Stimulated activated CD4-positive, alpha-beta T cell treated with anti-CD3 and anti-CD28 coated beads, Interleukin-2, amount 100 ng/mL, for 4 hours (primary cell): ENCODE measurements around the gene MYCL.
"Not testable (repeated sequence)": the region's sequence is repeated elsewhere in the genome, so short reads cannot be mapped to it uniquely, and the experiment has no call there.

Source experiments
- DNase-seq: peaks from one replicate; pipeline ENCODE4 v3.0.0-alpha.2; 2020; ENCODE audit warnings: low read depth

Gene MYCL

GRCh38 chr1:39917825-39918224 is 16.1 kb upstream of the MYCL start:
- DNase-seq = no peak

GRCh38 chr1:39915499-39916129 is 13.9 kb upstream of the MYCL start:
- DNase-seq = no peak

- not testable (repeated sequence) for DNase-seq
These were observed 11.4 kb upstream of the MYCL start for GRCh38 chr1:39913136-39913535.

- DNase-seq = no peak
These were observed 8.5 kb upstream of the MYCL start for GRCh38 chr1:39910263-39910662.

GRCh38 chr1:39908534-39908933 is 6.8 kb upstream of the MYCL start:
- DNase-seq = no peak

GRCh38 chr1:39907528-39908453 is 6.1 kb upstream of the MYCL start:
- DNase-seq = no peak

GRCh38 chr1:39905172-39905571 is 3.5 kb upstream of the MYCL start:
- no peak for DNase-seq

- no peak for DNase-seq
These were observed 717 bp upstream of the MYCL start for GRCh38 chr1:39902460-39902807.

- DNase-seq = no peak
These were observed 328 bp downstream of the MYCL start for GRCh38 chr1:39901464-39901713.

- DNase-seq = no peak
These were observed 854 bp downstream of the MYCL start for GRCh38 chr1:39900662-39901463.

GRCh38 chr1:39899611-39900538 is 1.8 kb downstream of the MYCL start:
- DNase-seq = no peak

GRCh38 chr1:39898648-39899603 is 2.8 kb downstream of the MYCL start:
- DNase-seq = no peak

GRCh38 chr1:39898191-39898590 is 3.5 kb downstream of the MYCL start:
- no peak for DNase-seq

- DNase-seq = no peak
These were observed 4.6 kb downstream of the MYCL start for GRCh38 chr1:39896909-39897685.

GRCh38 chr1:39895731-39896480 is 5.8 kb downstream of the MYCL start:
- DNase-seq = no peak

- DNase-seq = no peak
These were observed 6.7 kb downstream of the MYCL start for GRCh38 chr1:39894884-39895495.

- DNase-seq = no peak
These were observed 8.8 kb downstream of the MYCL start for GRCh38 chr1:39892601-39893595.

GRCh38 chr1:39890880-39891279 is 10.8 kb downstream of the MYCL start:
- DNase-seq = no peak
